ENCODE data around the gene FAM240B.

Gene FAM240B

GRCh38 chr9:38720083-38720745 is at the start of gene FAM240B:
Gene FAM240B, minus strand, starts transcription at chr9:38720133. Its CDS starts 16,134 bp downstream, at chr9:38703999.
- DNase-seq = no peak

GRCh38 chr9:38768351-38768761 is 48.4 kb upstream of the FAM240B start:
- no peak for DNase-seq

- no peak for DNase-seq
Measured at GRCh38 chr9:38765101-38765500, 45.2 kb upstream of the FAM240B start.

- DNase-seq = no peak
Measured at GRCh38 chr9:38761999-38762398, 42.1 kb upstream of the FAM240B start.

- no peak for DNase-seq
Measured at GRCh38 chr9:38761339-38761738, 41.4 kb upstream of the FAM240B start.

- no peak for DNase-seq
Measured at GRCh38 chr9:38756702-38757101, 36.8 kb upstream of the FAM240B start.

- DNase-seq = no peak
Measured at GRCh38 chr9:38747941-38748340, 28.0 kb upstream of the FAM240B start.

GRCh38 chr9:38747067-38747466 is 27.1 kb upstream of the FAM240B start:
- no peak for DNase-seq

DNA sequence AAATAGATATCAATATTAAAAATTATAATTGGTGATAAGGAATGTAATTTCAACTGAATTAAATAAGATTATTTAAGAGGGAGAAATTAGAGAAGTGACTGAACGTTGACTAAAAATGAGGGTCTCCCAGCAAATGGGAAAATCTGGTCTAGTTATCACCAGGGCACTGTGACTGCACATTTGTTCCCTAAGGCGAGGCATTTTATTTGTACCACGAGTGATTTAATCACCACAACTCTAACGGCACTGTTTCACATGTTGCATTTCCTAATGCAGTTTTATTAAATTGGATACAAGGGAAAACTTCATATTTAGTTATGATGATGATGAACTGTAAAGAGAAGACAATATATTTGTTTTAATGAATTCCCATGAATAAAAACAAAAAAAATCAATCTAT is 26.4 kb upstream of the FAM240B start:
- DNase-seq = no peak

- DNase-seq = no peak
Measured at GRCh38 chr9:38744484-38744883, 24.6 kb upstream of the FAM240B start.

DNA sequence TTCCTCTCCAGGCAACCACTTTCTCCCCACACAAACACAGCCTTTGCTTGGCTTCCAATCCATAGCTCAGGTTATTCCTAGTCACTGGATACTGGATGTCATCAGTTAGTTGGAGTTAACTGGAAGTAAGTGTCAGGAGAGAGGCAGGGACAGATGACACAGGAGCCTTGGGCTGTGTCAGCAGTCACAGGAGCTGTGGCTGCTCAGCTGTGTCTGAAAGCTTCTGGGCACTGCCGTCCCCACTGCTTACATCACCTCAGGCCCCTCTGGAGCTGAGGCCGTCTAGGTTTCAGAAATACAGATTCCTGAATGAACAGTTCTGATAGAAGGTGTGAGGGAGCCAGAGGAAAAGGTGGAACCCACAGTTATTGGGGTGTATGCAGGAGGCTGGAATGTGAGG is 17.3 kb upstream of the FAM240B start:
- no peak for DNase-seq

GRCh38 chr9:38734831-38735230 is 14.9 kb upstream of the FAM240B start:
- DNase-seq = no peak

GRCh38 chr9:38733503-38733902 is 13.6 kb upstream of the FAM240B start:
- DNase-seq = no peak

- DNase-seq = no peak
Measured at GRCh38 chr9:38732885-38733284, 13.0 kb upstream of the FAM240B start.

DNA sequence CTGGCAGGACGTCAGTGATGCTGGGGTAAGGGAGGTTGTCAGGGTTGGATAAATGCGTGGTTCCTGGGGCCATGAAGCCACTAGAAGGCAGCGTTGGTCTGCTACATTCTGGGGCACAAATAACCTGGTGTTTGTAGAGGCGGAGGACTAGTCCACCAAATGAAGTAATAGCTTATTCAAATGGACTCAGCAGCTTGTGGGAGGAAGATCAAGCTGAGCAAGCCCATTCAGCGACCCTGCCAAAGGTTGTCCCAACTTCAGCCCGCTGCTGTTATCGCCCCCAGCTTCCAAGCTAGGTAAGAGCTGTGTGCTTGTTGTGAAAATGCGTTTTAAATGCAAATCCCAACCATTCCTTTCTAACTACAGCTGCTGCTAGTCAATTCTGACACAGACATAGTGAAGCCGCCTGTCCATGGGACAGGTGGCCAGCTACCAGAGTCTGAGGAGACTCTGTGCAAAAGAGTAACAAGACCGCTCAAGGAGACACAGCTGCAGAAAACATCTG is 7.6 kb upstream of the FAM240B start:
- DNase-seq = no peak

DNA sequence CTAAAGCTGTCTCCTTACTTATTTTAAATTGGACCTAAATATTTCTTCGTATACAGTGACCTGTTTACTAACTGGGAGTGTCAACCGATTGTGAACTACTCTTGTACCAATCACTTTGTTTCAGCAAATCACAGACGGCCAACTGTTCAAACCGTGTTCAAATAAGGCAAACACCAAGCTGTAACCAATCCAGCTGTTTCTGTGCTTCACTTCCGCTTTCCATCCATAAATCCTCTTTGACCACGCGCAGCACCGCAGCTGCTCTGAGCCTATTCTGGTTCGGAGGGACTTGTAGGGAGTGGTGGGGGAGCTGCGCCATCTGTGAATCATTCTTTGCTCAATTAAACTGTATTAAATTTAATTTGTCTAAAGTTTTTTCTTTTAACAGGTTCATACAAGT is 4.8 kb upstream of the FAM240B start:
- no peak for DNase-seq

DNA sequence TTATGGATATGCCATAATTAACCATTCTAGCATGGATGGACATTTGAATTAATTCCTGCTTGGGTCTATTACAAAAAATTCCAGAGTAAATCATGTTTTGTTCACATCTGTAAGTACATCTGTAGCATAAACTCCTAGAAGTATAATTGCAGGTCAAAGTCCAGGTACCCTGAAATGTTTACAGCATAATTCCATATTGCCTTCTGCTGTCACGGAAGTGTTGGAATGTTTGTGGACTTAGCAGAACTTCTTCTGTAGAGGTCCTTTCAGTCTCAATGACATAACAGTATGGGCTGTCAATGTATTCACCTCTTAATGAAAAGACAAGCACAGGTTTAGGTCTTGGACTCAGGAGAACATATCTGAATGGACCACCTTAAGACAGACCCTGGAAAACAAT is 1.8 kb downstream of the FAM240B start:
- no peak for DNase-seq

DNA sequence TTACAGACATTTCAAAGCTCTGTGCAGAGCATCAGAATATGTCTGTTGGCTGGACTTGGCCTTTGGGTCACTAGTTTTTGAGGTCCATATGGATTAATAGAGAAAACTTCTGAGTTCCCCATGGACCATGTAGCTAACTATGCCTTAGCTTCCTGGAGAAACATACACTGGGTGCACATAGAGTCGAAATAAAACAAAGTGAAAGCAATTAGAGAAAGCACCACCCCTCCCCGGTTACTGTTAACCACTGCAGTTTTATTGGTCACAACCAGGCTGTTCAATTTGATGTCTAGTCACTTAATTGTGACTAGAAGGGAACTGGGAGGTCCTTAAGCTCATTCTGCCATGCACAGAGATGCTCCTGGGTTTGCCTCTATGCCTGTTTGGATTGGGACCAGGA is 4.2 kb downstream of the FAM240B start:
- DNase-seq = no peak

- DNase-seq = no peak
Measured at GRCh38 chr9:38713426-38713825, 6.5 kb downstream of the FAM240B start.

GRCh38 chr9:38708759-38709158 is 11.2 kb downstream of the FAM240B start:
- no peak for DNase-seq

DNA sequence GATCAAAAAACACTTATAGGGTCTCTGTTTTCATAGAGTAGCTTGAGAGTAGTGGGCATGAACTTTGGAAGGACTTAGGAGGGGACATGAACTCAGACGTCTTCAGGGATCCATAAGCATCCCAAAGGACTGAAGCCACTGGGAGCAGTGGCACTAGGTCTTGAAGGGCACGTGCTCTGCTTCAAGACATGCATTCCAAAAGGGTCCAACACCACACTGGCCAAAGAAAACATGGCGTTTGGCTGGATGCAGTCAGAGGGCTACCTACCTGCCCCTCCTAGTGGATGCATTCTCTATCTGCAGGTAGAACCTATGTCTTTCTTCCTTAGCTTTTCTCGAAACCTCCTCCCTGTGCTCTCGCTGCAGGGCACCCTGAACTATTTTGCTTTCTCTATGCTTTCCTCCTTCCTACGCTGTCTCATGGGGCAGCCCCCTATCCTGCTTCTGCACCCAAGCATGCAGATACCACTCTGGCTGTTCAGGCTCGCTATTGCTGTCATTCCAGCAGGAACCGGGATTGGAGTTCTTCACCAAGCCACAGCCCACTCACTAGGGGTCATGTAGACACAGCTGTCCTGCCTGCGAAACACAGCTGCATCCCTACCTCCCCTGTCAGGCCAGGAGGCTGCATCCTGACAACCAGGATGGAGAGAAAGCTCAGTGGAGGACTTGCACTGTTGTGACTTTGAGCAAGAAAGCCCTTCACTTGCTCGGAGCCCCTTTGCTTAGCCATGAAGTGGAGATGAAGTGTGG is 11.9 kb downstream of the FAM240B start:
- DNase-seq = no peak

DNA sequence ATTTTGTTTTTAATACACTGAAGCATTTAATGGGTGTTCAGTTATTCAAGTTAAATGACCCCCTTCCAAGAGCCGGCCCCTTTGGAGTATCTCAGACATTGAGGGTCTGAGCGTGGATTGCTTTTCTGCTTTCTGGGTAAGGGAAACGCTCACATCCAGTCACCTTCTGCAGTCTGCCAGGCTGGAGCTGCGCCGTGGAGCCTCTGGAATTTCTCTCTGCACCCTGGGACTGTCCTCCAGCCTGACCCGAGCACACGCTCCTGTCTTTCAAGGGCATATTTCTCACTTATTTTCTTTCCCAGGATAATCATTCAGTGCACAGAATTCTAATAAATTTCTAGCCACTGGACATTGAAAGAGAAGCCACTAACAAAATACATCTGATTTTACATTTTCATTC is 13.4 kb downstream of the FAM240B start:
- no peak for DNase-seq

DNA sequence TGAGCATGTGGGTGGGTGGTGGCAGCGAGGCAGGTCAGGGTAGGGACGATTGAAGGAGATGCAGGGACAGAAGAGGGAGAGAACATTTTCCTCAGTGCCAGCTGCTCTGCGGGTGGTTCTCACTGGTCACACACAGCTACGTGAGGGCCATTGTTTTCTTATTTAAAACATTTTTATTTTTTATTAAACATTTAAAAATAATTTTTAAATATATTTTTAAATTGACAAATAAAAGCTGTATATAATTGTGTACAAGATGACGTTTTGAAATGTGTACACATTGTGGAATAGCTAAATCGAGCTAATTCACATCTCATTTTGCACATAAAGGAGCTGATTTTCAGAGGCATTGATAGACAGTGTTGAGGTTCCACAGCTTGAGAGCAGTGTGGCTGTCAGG is 14.0 kb downstream of the FAM240B start:
- no peak for DNase-seq

DNA sequence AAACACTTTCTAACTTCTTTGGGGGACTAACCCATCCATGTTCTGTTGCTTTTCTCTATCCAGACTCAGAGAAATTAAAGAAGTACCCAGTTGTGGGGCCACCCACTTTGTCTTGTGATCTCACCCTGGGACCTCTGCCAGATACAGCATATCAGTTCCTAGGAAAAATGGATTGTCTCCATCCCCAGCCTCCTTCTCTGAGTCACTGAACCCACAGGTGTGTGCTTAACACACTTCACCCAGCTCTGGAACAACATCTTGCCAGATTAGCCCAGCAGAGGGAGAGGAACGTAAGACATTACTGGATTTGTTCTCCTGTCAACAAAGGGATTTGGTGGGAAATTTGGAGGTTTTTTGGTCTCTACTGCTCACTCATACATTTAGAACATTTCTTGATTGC is 19.2 kb downstream of the FAM240B start:
- no peak for DNase-seq

DNA sequence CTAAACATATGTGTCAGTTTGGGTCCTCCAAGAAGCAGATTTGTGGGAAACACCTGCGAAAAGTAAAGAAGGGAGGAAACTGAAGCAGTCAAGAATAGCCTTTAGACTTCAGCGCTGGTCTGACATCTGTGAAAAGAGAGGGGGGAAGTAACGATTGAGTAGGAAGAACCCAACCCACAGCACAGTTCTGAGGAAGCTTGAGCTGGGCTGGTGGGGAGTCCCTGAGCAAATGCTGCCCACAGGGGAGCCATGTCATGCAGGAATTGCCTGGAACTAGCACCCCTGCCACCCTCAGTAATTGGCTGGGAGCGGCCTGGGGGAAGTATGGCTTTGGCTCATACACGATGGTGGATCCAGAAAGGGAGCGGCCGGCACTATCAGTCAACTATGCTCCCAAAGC is 20.6 kb downstream of the FAM240B start:
- DNase-seq = no peak

Measured in activated naive CD4-positive, alpha-beta T cell treated with Interleukin-2 at 50 U/mL for 16 hours (primary cell).